NCI-H187 treated with DMSO at 0.1 percent for 48 hours (cell line): ENCODE data around the gene MAGEF1.

Experiments used
- DNase-seq: peaks from one replicate; lab custom pipeline; 2025; lab: John Stamatoyannopoulos, UW

MAGEF1 gene

GRCh38 chr3:184665101-184665500 lies 46.8 kb downstream of the MAGEF1 start:
- DNase-seq: no peak

- DNase-seq: no peak
Observed at GRCh38 chr3:184663756-184664155, 48.1 kb downstream of the MAGEF1 start.

- DNase-seq: no peak
Observed at GRCh38 chr3:184663356-184663755, 48.5 kb downstream of the MAGEF1 start.

GRCh38 chr3:184662187-184662586 lies 49.7 kb downstream of the MAGEF1 start:
- DNase-seq: no peak

- DNase-seq: no peak
Observed at GRCh38 chr3:184660931-184661330, 50.9 kb downstream of the MAGEF1 start.
